Measurements from ENCODE around the gene BBLN. TPM values are rescaled to one million over a fixed set of nuclear protein-coding genes. Genes with fewer than 3 reads are reported as not detected.

The BBLN gene
- total RNA-seq, 1 experiment from 2014 or later, result 74.9 TPM

DNA sequence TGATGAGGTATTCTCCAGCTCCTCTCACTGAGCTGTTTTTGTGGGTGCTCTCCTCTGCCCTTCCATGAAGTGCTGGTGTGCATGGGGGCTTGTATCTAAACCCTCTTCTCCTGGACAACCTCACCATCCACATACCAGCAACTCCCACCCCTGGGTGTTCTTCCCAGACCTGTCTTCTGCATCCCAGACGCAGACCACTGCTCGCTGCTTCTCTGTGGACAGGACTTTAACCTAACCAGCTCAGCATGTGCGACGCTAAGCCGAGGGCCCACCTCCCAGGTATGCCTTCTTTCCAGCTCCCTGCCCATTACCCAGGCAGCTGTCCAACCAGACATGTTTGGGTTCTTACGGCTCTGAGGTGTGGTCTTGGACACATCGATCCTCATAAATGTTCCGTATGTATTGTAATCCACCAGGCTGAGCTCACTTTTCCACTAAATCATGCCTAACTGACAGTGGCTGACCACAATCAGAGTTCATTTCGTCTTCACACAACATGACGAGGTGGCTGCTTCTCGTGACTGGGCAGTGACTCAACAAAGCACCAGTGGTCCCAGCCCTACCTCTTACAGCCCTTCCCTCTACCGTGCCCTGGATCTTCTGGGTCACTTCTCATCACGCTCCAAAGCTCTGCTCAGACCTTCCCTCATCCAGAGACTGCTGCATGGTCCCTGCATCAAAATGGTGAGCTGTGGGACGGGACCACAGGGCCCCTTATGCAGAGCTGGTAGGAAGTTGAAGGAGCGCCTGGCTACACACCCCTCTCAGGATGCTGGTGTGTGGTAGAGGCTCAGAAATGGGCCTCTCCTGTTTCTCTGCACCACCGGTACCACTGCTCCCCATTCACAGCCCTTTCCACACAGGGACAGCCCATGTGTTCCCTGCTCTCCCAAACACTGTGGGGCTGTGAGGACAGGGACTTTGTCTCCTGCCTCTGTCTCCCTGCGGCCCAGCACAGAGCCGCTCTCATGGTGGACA, 23.0 kb upstream of the BBLN start:
- no peaks in the 10 kb centered on the region for H3K9me3 Mint-ChIP-seq
- no peak overlapping the region for H2BK20ac ChIP-seq (ENCODE audit: low read depth, low read length, poor library complexity, severe bottlenecking)
- H3K9me3 ChIP-seq (ENCODE audit: control insufficient read depth, low read depth, low read length), result no peaks in the 10 kb centered on the region
- no peaks in the 10 kb centered on the region for H3K27me3 ChIP-seq (ENCODE audit: insufficient read depth, low read length)
- H3K4me1 Mint-ChIP-seq, result peaks cover 8 to 11% of the 10 kb centered on the region in 2 experiments
- no peak for DNase-seq
- H3K23ac ChIP-seq (ENCODE audit: insufficient read length, low read depth, low read length), result no peak overlapping the region
- H2BK5ac ChIP-seq (ENCODE audit: insufficient read length, low read length), result no peak overlapping the region
- H4K91ac ChIP-seq (ENCODE audit: insufficient read length, low read depth, low read length), result no peak overlapping the region
- no peak overlapping the region for H3T11ph ChIP-seq (ENCODE audit: low read length)
- H3K14ac ChIP-seq (ENCODE audit: insufficient read depth, low read length), result no peak overlapping the region
- no peak overlapping the region for H4K8ac ChIP-seq (replicated peaks; ENCODE audit: insufficient read length, low read depth, low read length)
- H2BK15ac ChIP-seq (ENCODE audit: low read depth, low read length), result no peak overlapping the region
- no peaks in the 10 kb centered on the region for H3K36me3 Mint-ChIP-seq (ENCODE audit: insufficient read depth in 1 of 3, low read depth in 3 of 3)
- TF ChIP-seq, protein P1, sequence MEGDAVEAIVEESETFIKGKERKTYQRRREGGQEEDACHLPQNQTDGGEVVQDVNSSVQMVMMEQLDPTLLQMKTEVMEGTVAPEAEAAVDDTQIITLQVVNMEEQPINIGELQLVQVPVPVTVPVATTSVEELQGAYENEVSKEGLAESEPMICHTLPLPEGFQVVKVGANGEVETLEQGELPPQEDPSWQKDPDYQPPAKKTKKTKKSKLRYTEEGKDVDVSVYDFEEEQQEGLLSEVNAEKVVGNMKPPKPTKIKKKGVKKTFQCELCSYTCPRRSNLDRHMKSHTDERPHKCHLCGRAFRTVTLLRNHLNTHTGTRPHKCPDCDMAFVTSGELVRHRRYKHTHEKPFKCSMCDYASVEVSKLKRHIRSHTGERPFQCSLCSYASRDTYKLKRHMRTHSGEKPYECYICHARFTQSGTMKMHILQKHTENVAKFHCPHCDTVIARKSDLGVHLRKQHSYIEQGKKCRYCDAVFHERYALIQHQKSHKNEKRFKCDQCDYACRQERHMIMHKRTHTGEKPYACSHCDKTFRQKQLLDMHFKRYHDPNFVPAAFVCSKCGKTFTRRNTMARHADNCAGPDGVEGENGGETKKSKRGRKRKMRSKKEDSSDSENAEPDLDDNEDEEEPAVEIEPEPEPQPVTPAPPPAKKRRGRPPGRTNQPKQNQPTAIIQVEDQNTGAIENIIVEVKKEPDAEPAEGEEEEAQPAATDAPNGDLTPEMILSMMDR (conservative IDR thresholded peaks at IDR 0.05), result no peak
- H3K27ac Mint-ChIP-seq, result peak overlapping the region in 1 of 3 experiments; percentile 90; a peak in 1 of 7 replicates
- no peak overlapping the region for H3K56ac ChIP-seq (ENCODE audit: insufficient read length, low read depth, low read length)
- WGBS (ENCODE audit: extremely low coverage, insufficient read length, low lambda C conversion rate), result no CpG with 5 or more reads among the region's 18 CpGs
- H3K9ac ChIP-seq (ENCODE audit: extremely low read depth, insufficient read length, low read length), result no peak overlapping the region
- no peak overlapping the region for H3K18ac ChIP-seq (ENCODE audit: insufficient read length, low read depth, low read length)
- H2AFZ ChIP-seq (ENCODE audit: low read length), result no peak overlapping the region
- no peaks in the 10 kb centered on the region for H3K23me2 ChIP-seq (ENCODE audit: insufficient read length, low read depth, low read length, poor library complexity, severe bottlenecking)
- no peak overlapping the region for H2AK5ac ChIP-seq (ENCODE audit: insufficient read length, low read length)
- no peak overlapping the region for H2BK12ac ChIP-seq (ENCODE audit: insufficient read length, low read depth, low read length)
- H3K4me2 ChIP-seq (ENCODE audit: insufficient read depth, insufficient read length, low read length), result no peak overlapping the region
- H3K4ac ChIP-seq (ENCODE audit: low read depth, low read length), result no peak overlapping the region
- H2BK120ac ChIP-seq (ENCODE audit: low read depth, low read length, poor library complexity, severe bottlenecking), result no peak overlapping the region
- H3K4me3 Mint-ChIP-seq, result no peak overlapping the region
- H3K79me2 ChIP-seq (ENCODE audit: insufficient read depth, low read length), result no peaks in the 10 kb centered on the region
- H3K27me3 Mint-ChIP-seq (ENCODE audit: low read depth), result peaks cover 41% of the 10 kb centered on the region
- H4K5ac ChIP-seq (ENCODE audit: insufficient read length, low read depth, low read length), result no peak overlapping the region
- H4K20me1 ChIP-seq (ENCODE audit: control insufficient read depth, insufficient read depth, insufficient read length), result no peaks in the 10 kb centered on the region
- no peaks in the 10 kb centered on the region for H3K4me1 ChIP-seq (ENCODE audit: insufficient read depth, low read length)
- H3K79me1 ChIP-seq (ENCODE audit: insufficient read depth, low read depth, low read length, poor library complexity, severe bottlenecking), result no peaks in the 10 kb centered on the region
- no peak overlapping the region for H3K27ac ChIP-seq (ENCODE audit: insufficient read length, low read depth, low read length)
